RWPE2 (cell line): ENCODE data around the gene GPR161.
A peak's percentile ranks its signal among the peaks of the same experiment; 100 is the strongest.

ENCODE experiments used
- ATAC-seq: fragments of 200-7000 bp; cut with Tn5 transposase; 3 replicates; pipeline ENCODE4 v1.9.1; 2021; ENCODE audit warnings: low read depth
- DNase-seq: peaks from one replicate; pipeline ENCODE4 v3.0.0-alpha.2; 2020; ENCODE audit warnings: low spot score
- H3K27ac ChIP-seq: fragments of 450-650 bp; 2 replicates; pipeline ENCODE4 v1.5.1; 2017; ENCODE audit warnings: mild to moderate bottlenecking; ENCODE audit not compliant: poor library complexity, severe bottlenecking
- H3K27me3 ChIP-seq: fragments of 250-450 bp; sonication (Bioruptor Pico); 2 replicates; pipeline ENCODE4 v1.5.1; 2021; ENCODE audit warnings: mild to moderate bottlenecking, moderate library complexity; ENCODE audit not compliant: insufficient read depth, poor library complexity, severe bottlenecking
- H3K36me3 ChIP-seq: fragments of 250-450 bp; sonication (Bioruptor Pico); 2 replicates; pipeline ENCODE4 v1.5.1; 2020; ENCODE audit warnings: low read depth, mild to moderate bottlenecking, moderate library complexity
- H3K4me1 ChIP-seq: fragments of 250-450 bp; sonication (Bioruptor Pico); 2 replicates; pipeline ENCODE4 v1.5.1; 2021; ENCODE audit warnings: mild to moderate bottlenecking, moderate library complexity; ENCODE audit not compliant: insufficient read depth, poor library complexity, severe bottlenecking
- H3K4me3 ChIP-seq: fragments of 250-450 bp; sonication (Bioruptor Pico); 2 replicates; pipeline ENCODE4 v1.5.1; 2021; ENCODE audit warnings: mild to moderate bottlenecking, moderate library complexity; ENCODE audit not compliant: severe bottlenecking
- H3K9me3 ChIP-seq: fragments of 250-450 bp; sonication (Bioruptor Pico); 2 replicates; pipeline ENCODE4 v1.5.1; 2021; ENCODE audit warnings: mild to moderate bottlenecking, moderate library complexity; ENCODE audit not compliant: severe bottlenecking
- TF ChIP-seq, protein P1 (sequence below): fragments of 450-650 bp; IDR thresholded peaks from one replicate; pipeline ENCODE4 v1.5.1; 2017; ENCODE audit warnings: mild to moderate bottlenecking, moderate library complexity; ENCODE audit not compliant: poor library complexity, severe bottlenecking

GPR161 gene

DNA sequence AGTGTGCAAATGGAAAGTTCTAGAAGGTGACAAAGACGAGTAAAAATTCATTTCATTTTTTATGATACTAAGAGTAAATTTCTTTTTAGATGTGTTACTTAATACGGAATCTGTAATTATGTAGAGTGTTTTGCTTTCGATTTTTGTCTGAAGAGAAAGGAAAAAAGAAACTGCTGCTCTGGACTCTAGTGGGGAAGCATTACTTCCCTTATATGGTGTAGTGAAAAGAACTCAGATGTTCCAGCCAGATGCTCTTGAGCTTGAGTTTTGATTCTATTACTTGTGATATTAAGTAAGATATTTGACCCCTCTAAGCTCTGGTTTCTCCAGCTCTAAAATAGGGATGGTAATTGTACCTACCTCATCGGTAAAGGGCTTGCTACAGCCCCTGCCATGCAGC is 12.2 kb upstream of the GPR161 start:
- H3K36me3 ChIP-seq = no peaks in the 10 kb centered on the region
- H3K27me3 ChIP-seq = no peaks in the 10 kb centered on the region
- no peaks in the 10 kb centered on the region for H3K4me1 ChIP-seq
- H3K9me3 ChIP-seq = no peaks in the 10 kb centered on the region
- H3K4me3 ChIP-seq = no peak overlapping the region
- ATAC-seq (no peak), DNase-seq (no peak)
- H3K27ac ChIP-seq = no peak overlapping the region
- TF ChIP-seq, protein P1, sequence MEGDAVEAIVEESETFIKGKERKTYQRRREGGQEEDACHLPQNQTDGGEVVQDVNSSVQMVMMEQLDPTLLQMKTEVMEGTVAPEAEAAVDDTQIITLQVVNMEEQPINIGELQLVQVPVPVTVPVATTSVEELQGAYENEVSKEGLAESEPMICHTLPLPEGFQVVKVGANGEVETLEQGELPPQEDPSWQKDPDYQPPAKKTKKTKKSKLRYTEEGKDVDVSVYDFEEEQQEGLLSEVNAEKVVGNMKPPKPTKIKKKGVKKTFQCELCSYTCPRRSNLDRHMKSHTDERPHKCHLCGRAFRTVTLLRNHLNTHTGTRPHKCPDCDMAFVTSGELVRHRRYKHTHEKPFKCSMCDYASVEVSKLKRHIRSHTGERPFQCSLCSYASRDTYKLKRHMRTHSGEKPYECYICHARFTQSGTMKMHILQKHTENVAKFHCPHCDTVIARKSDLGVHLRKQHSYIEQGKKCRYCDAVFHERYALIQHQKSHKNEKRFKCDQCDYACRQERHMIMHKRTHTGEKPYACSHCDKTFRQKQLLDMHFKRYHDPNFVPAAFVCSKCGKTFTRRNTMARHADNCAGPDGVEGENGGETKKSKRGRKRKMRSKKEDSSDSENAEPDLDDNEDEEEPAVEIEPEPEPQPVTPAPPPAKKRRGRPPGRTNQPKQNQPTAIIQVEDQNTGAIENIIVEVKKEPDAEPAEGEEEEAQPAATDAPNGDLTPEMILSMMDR = no peak

DNA sequence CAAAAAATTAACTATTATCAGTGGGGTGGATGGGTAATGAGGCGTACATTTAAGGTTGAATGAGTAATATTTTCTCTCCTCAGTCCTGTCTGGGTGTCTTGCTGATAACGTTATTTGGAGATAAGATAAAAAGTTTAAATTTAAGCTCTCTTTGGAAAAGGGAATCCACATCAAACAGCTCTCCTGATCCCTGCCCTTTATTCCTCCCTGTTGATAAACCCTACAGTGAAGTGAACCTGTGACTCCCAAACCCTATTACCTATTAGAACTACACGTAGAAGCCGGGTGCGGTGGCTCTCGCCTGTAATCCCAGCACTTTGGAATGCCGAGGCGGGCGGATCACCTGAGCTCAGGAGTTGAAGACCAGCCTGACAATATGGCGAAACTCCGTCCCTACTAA is 9.9 kb upstream of the GPR161 start:
- H3K4me3 ChIP-seq = no peak overlapping the region
- DNase-seq (no peak), ATAC-seq (no peak)
- H3K27me3 ChIP-seq = no peaks in the 10 kb centered on the region
- H3K4me1 ChIP-seq = no peaks in the 10 kb centered on the region
- no peaks in the 10 kb centered on the region for H3K36me3 ChIP-seq
- no peaks in the 10 kb centered on the region for H3K9me3 ChIP-seq
- TF ChIP-seq, protein P1 = no peak
- no peak overlapping the region for H3K27ac ChIP-seq

DNA sequence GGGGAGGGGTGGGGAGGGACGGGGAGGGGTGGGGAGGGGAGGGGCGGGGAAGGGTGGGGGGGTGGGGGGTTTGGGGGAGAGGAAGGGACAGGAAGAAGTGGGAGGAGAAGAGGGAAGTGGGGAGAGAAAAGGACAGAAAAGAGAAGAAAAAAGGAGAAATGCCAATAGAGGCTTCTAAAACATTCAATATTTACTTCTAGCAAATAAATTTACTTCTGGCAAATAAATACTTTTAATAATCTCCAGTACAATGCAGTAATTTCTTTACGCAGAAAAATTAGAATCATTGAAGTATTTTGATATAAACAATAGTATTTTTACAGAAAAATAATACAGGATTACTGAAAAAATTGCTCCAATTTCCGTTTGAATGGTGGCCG is 9.4 kb upstream of the GPR161 start:
- ATAC-seq = no peak
- no peaks in the 10 kb centered on the region for H3K4me1 ChIP-seq
- no peaks in the 10 kb centered on the region for H3K36me3 ChIP-seq
- DNase-seq = no peak
- no peak overlapping the region for H3K4me3 ChIP-seq
- TF ChIP-seq, protein P1 = no peak
- H3K9me3 ChIP-seq = no peaks in the 10 kb centered on the region
- no peaks in the 10 kb centered on the region for H3K27me3 ChIP-seq
- H3K27ac ChIP-seq = no peak overlapping the region

DNA sequence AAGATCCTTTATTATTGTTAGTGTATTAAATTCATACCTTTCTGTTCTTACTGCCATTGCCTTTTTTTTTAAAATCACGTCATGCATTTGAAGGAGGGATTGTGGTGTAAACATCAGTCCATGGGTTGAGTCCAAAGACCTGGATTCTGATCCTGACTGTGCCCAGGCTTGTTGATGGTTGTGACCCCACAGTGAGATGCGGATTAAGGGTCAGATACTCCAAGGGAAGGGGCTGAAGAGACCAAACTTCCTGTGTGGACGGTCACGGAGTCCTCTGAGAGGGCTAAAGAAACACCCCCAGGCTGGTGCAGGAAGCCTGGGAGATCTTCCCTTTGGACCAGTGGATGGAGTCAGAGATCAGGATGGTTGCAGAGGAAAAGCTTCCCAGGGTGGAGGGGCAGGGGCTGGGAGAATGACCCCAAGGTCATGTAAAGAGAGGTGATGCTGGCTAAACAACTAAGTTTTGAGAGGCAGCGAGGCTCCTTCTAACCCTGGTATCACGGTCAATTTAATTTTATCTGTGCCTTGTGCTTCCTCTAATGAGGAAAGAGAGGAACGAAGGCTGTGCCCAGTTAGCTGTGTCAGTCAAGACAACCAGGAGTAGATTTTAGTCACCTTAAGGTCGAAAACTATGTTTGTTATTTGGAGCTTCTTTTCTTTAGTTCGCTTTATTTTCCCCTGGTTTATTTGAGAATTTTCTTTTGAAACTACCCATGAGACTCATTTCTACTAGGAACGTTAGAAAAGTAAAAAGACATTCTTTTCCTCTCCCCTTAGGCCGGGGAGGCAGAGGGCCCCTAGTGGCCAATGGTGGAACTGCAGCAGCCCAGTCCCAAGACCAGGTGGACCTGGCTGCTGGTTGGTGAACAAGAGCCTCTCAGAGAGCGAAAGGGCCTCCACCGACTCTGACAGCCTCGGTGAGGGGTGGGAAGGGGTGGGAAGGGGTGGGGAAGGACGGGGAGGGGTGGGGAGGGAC is 8.7 kb upstream of the GPR161 start:
- DNase-seq (peak; percentile 71), ATAC-seq (peak; percentile 99)
- Histone ChIP-seq H3K27me3 (no peaks in the 10 kb centered on the region), H3K4me1 (no peaks in the 10 kb centered on the region), H3K27ac (no peak overlapping the region), H3K4me3 (no peak overlapping the region), H3K36me3 (no peaks in the 10 kb centered on the region), H3K9me3 (no peaks in the 10 kb centered on the region)
- TF ChIP-seq, protein P1 = peak; percentile 80

DNA sequence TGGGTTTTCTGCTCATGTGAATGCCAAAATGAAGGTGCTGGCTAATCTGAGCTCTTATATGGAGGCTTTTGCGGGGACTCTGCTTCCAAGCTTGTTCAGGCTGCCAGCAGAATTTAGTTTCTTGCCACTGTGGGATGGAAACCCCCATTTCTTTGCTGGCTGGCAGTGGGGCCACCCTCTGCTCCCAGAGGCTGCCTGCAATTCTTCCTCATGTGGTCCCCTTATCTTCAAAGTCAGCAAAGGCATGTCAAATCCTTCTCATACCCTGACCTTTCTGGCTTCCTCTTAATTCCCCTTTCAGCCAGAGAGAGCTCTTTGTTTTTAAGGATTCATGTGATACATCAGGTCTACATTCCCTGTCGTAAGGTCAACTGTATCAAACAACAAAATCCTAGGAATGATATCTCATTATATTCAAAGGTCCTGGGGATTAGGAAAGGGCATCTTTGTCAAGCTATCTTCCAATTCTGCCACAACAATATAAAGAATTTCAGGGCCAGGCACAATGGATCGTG is 5.2 kb upstream of the GPR161 start:
- TF ChIP-seq, protein P1 = no peak
- DNase-seq (no peak), ATAC-seq (no peak)
- H3K4me3 ChIP-seq = no peak overlapping the region
- H3K27ac ChIP-seq = no peak overlapping the region
- H3K36me3 ChIP-seq = no peaks in the 10 kb centered on the region
- H3K9me3 ChIP-seq = no peaks in the 10 kb centered on the region
- no peaks in the 10 kb centered on the region for H3K27me3 ChIP-seq
- H3K4me1 ChIP-seq = peaks cover 12% of the 10 kb centered on the region
